Measurements from ENCODE around the gene GRM4. TPM values are rescaled to one million over a fixed set of nuclear protein-coding genes. Genes with fewer than 3 reads are reported as not detected.

The GRM4 gene
- polyA plus RNA-seq, 1 of the 3 experiments (the other 2 are of a cell fraction): not detected

DNA sequence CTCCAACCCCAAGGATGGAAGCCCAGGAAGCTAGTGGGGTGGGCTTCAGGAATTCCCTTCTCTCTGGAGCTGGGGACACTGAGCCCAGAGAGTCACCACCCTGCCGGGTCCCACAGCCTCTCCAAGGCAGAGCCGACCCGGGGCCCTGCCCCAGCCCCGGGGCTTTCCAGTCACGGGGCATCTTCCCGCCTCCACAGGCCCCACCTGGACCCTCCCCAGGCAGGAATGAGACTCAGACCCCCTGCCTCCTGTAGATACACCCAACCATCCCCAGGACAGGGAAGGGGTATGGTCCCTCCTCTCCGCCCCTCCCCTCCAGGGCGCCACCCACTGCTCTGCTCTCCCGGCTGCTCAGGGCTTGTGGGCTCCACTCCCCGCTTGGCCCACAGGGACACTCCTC lies 53.3 kb downstream of the GRM4 start:
- Histone ChIP-seq H3F3A (replicated peaks; ENCODE audit: insufficient read depth) (no peaks in the 10 kb centered on the region), H3K4me3 (ENCODE audit: low read depth in 2 of 2, low read length in 1 of 2) (no peak overlapping the region), H3K79me2 (ENCODE audit: insufficient read depth) (no peaks in the 10 kb centered on the region), H3K27ac (ENCODE audit: low read depth in 2 of 2, low read length in 1 of 2) (no peak overlapping the region), H3K36me3 (replicated peaks in 1 of 2; ENCODE audit: control insufficient read depth in 1 of 2, insufficient read depth in 2 of 2, low read length in 1 of 2) (no peaks in the 10 kb centered on the region), H3K4me2 (no peak overlapping the region), H3K27me3 (ENCODE audit: insufficient read depth) (0 out of 2 replicates have a peak, but pooled peaks cover 10% of the 10 kb centered on the region), H3K9me3 (no peaks in the 10 kb centered on the region), H3K4me1 (ENCODE audit: control insufficient read depth in 1 of 2, insufficient read depth in 2 of 2, low read depth in 1 of 2, low read length in 1 of 2) (no peaks in the 10 kb centered on the region; a peak in 1 of 4 replicates), H4K20me1 (ENCODE audit: insufficient read depth) (no peaks in the 10 kb centered on the region), H3K9ac (no peak overlapping the region), H3K9me2 (no peaks in the 10 kb centered on the region), H2AFZ (ENCODE audit: low read depth) (no peak overlapping the region)
- no peak for DNase-seq
- ChIA-PET CTCF (interaction anchor here (3.9 kb wide), 1 partner anchor 37 kb away, joined by 13 read pairs; no protein-coding TSS in a partner anchor), POLR2A (no interaction called here)
- TF ChIP-seq CHD2 (IDR thresholded peaks at IDR 0.05; ENCODE audit: low read length, partially characterized antibody) (no peak), JUND (IDR thresholded peaks at IDR 0.05) (no peak), NRF1 (IDR thresholded peaks at IDR 0.05; ENCODE audit: low read depth, low read length) (no peak), TAF1 (IDR thresholded peaks at IDR 0.05; ENCODE audit: borderline replicate concordance, low read depth, low read length) (no peak), TEAD4 (IDR thresholded peaks at IDR 0.05; ENCODE audit: borderline replicate concordance, insufficient read depth) (no peak), POLR2AphosphoS5 (IDR thresholded peaks at IDR 0.05; ENCODE audit: low read depth, low read length) (no peak), GABPA (IDR thresholded peaks at IDR 0.05; ENCODE audit: low read depth) (no peak), RFX5 (IDR thresholded peaks at IDR 0.05; ENCODE audit: low read length) (no peak), GATA2 (CRISPR knock-in tag; IDR thresholded peaks at IDR 0.05) (no peak), EZH2phosphoT487 (IDR thresholded peaks at IDR 0.05; ENCODE audit: borderline replicate concordance, low read depth) (no peak), RAD21 (IDR thresholded peaks at IDR 0.05; ENCODE audit: low read length) (no peak), SIN3A (IDR thresholded peaks at IDR 0.05; ENCODE audit: borderline replicate concordance, low read depth, low read length) (no peak), FOXJ3 (CRISPR knock-in tag; IDR thresholded peaks at IDR 0.05) (no peak), RXRA (IDR thresholded peaks at IDR 0.05; ENCODE audit: borderline replicate concordance, low read depth) (no peak), RCOR1 (IDR thresholded peaks at IDR 0.05; ENCODE audit: low read length) (no peak)
- TF ChIP-seq, protein P1, sequence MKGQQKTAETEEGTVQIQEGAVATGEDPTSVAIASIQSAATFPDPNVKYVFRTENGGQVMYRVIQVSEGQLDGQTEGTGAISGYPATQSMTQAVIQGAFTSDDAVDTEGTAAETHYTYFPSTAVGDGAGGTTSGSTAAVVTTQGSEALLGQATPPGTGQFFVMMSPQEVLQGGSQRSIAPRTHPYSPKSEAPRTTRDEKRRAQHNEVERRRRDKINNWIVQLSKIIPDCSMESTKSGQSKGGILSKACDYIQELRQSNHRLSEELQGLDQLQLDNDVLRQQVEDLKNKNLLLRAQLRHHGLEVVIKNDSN (IDR thresholded peaks at IDR 0.05; ENCODE audit: borderline replicate concordance, low read depth): no peak
- TF ChIP-seq, protein P2, sequence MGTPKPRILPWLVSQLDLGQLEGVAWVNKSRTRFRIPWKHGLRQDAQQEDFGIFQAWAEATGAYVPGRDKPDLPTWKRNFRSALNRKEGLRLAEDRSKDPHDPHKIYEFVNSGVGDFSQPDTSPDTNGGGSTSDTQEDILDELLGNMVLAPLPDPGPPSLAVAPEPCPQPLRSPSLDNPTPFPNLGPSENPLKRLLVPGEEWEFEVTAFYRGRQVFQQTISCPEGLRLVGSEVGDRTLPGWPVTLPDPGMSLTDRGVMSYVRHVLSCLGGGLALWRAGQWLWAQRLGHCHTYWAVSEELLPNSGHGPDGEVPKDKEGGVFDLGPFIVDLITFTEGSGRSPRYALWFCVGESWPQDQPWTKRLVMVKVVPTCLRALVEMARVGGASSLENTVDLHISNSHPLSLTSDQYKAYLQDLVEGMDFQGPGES (IDR thresholded peaks at IDR 0.05; ENCODE audit: low read depth, low read length): no peak
- 85% methylated on average over 9 of the region's 10 CpGs for WGBS (ENCODE audit: low lambda C conversion rate)

DNA sequence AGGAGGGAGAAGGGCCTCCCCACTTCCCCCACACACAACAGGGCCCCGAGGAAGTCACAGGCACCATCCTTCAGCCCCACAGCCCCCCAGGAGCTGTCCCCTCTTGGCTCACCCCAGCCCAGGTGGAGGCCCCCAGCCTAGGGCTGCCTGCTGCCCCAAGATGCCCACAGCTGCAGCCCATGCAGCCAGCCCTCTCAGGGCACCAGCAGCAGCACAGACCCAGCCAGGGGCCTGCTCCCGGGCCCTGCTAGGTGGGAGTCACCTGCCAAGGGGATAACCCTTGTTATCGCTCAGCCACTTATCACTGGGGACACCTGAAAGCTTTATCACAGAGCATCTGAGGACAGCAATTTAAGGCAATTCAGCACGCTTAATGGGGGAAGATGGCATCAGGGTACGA lies 55.0 kb downstream of the GRM4 start:
- POLR2A ChIA-PET: no interaction called here

More for the DNA sequence above, 55.0 kb downstream of the GRM4 start:
- H4K20me1 ChIP-seq (ENCODE audit: insufficient read depth): no peaks in the 10 kb centered on the region
- no peak overlapping the region for H3K9ac ChIP-seq
- no peak overlapping the region for H2AFZ ChIP-seq (ENCODE audit: low read depth)
- H3K9me3 ChIP-seq: no peaks in the 10 kb centered on the region
- no peak for TF ChIP-seq MXI1 (IDR thresholded peaks at IDR 0.05; ENCODE audit: low read depth, low read length)
- H3F3A ChIP-seq (replicated peaks; ENCODE audit: insufficient read depth): no peaks in the 10 kb centered on the region
- no peak overlapping the region for H3K4me2 ChIP-seq
- H3K4me3 ChIP-seq (ENCODE audit: low read depth in 2 of 2, low read length in 1 of 2): no peak overlapping the region
- no peaks in the 10 kb centered on the region for H3K36me3 ChIP-seq (replicated peaks in 1 of 2; ENCODE audit: control insufficient read depth in 1 of 2, insufficient read depth in 2 of 2, low read length in 1 of 2)
- H3K4me1 ChIP-seq (ENCODE audit: control insufficient read depth in 1 of 2, insufficient read depth in 2 of 2, low read depth in 1 of 2, low read length in 1 of 2): no peaks in the 10 kb centered on the region
- H3K9me2 ChIP-seq: no peaks in the 10 kb centered on the region
- H3K27me3 ChIP-seq (ENCODE audit: insufficient read depth): 0 out of 2 replicates have a peak, but pooled peaks cover 10% of the 10 kb centered on the region
- H3K79me2 ChIP-seq (ENCODE audit: insufficient read depth): no peaks in the 10 kb centered on the region
- H3K27ac ChIP-seq (ENCODE audit: low read depth in 2 of 2, low read length in 1 of 2): no peak overlapping the region
- CTCF ChIA-PET: interaction anchor here (0.7 to 3.9 kb wide), 3 partner anchors 36 to 72 kb away, joined by 3 to 13 read pairs (median 3); no protein-coding TSS in a partner anchor
- DNase-seq: no peak
- 53% methylated on average over 5 of the region's 5 CpGs for WGBS (ENCODE audit: low lambda C conversion rate)

All from SK-N-SH (cell line).